ENCODE measurements around the gene BPIFA1.

Gene BPIFA1
- total RNA-seq, result 0 reads per million in 9 experiments

GRCh38 chr20:33235696-33236095 is at the start of gene BPIFA1:
Gene BPIFA1, plus strand, starts transcription at chr20:33235996. Its CDS starts 1,716 bp downstream, at chr20:33237712.
- Mint-ChIP-seq H3K9me3 (no peaks in the 10 kb centered on the region), H3K27me3 (peaks cover 44 to 82% of the 10 kb centered on the region in 2 donors), H3K36me3 (ENCODE audit: insufficient read depth) (peaks cover 3% of the 10 kb centered on the region), H3K4me1 (ENCODE audit: low read depth in 2 of 2) (no peaks in the 10 kb centered on the region), H3K4me3 (no peak within 1 kb of the TSS), H3K27ac (no peak within 1 kb of the TSS)
- ATAC-seq (replicated peaks) (no peak), DNase-seq (no peak)

GRCh38 chr20:33187491-33187890 is 48.3 kb upstream of the BPIFA1 start:
- H3K36me3 Mint-ChIP-seq (ENCODE audit: insufficient read depth), result no peaks in the 10 kb centered on the region
- ATAC-seq (replicated peaks) (no peak), DNase-seq (no peak)
- no peak overlapping the region for H3K27ac Mint-ChIP-seq
- H3K4me1 Mint-ChIP-seq (ENCODE audit: low read depth in 2 of 2), result no peaks in the 10 kb centered on the region
- no peak overlapping the region for H3K4me3 Mint-ChIP-seq
- peaks cover 27 to 35% of the 10 kb centered on the region in 2 donors for H3K27me3 Mint-ChIP-seq
- peaks cover 6 to 7% of the 10 kb centered on the region in 2 donors for H3K9me3 Mint-ChIP-seq

GRCh38 chr20:33188421-33188820 is 47.4 kb upstream of the BPIFA1 start:
- ATAC-seq (replicated peaks), result no peak

GRCh38 chr20:33191484-33191883 is 44.3 kb upstream of the BPIFA1 start:
- Mint-ChIP-seq H3K27ac (no peak overlapping the region), H3K36me3 (ENCODE audit: insufficient read depth) (no peaks in the 10 kb centered on the region), H3K27me3 (peaks cover 42 to 43% of the 10 kb centered on the region in 2 donors), H3K4me3 (no peak overlapping the region), H3K9me3 (no peaks in the 10 kb centered on the region), H3K4me1 (ENCODE audit: low read depth in 2 of 2) (no peaks in the 10 kb centered on the region)
- no peak for ATAC-seq (replicated peaks)
- no peak for DNase-seq

More at GRCh38 chr20:33188421-33188820, 47.4 kb upstream of the BPIFA1 start:
- Mint-ChIP-seq H3K27ac (no peak overlapping the region), H3K36me3 (ENCODE audit: insufficient read depth) (no peaks in the 10 kb centered on the region), H3K4me1 (ENCODE audit: low read depth in 2 of 2) (no peaks in the 10 kb centered on the region), H3K4me3 (no peak overlapping the region), H3K27me3 (peaks cover 25 to 30% of the 10 kb centered on the region in 2 donors), H3K9me3 (peaks cover under 1 to 3% of the 10 kb centered on the region in 2 donors)
- no peak for DNase-seq

GRCh38 chr20:33191955-33192354 is 43.8 kb upstream of the BPIFA1 start:
- H3K36me3 Mint-ChIP-seq (ENCODE audit: insufficient read depth), result no peaks in the 10 kb centered on the region
- H3K4me1 Mint-ChIP-seq (ENCODE audit: low read depth in 2 of 2), result no peaks in the 10 kb centered on the region
- DNase-seq, result no peak
- peaks cover 43 to 45% of the 10 kb centered on the region in 2 donors for H3K27me3 Mint-ChIP-seq
- no peak overlapping the region for H3K27ac Mint-ChIP-seq
- ATAC-seq (replicated peaks), result no peak
- no peaks in the 10 kb centered on the region for H3K9me3 Mint-ChIP-seq
- no peak overlapping the region for H3K4me3 Mint-ChIP-seq

- no peaks in the 10 kb centered on the region for H3K36me3 Mint-ChIP-seq (ENCODE audit: insufficient read depth)
Measured at GRCh38 chr20:33192912-33193501, 42.8 kb upstream of the BPIFA1 start.

GRCh38 chr20:33199026-33199425 is 36.8 kb upstream of the BPIFA1 start:
- Mint-ChIP-seq H3K27ac (no peak overlapping the region), H3K9me3 (no peaks in the 10 kb centered on the region), H3K36me3 (ENCODE audit: insufficient read depth) (no peaks in the 10 kb centered on the region), H3K4me3 (no peak overlapping the region), H3K4me1 (ENCODE audit: low read depth in 2 of 2) (peaks cover 0 to 3% of the 10 kb centered on the region in 2 donors), H3K27me3 (peaks cover 54 to 58% of the 10 kb centered on the region in 2 donors)
- ATAC-seq (replicated peaks) (no peak), DNase-seq (no peak)

More at GRCh38 chr20:33192912-33193501, 42.8 kb upstream of the BPIFA1 start:
- no peaks in the 10 kb centered on the region for H3K9me3 Mint-ChIP-seq
- no peak for DNase-seq
- H3K27me3 Mint-ChIP-seq, result peaks cover 43 to 46% of the 10 kb centered on the region in 2 donors
- no peak for ATAC-seq (replicated peaks)
- H3K27ac Mint-ChIP-seq, result no peak overlapping the region
- no peaks in the 10 kb centered on the region for H3K4me1 Mint-ChIP-seq (ENCODE audit: low read depth in 2 of 2)
- H3K4me3 Mint-ChIP-seq, result no peak overlapping the region

- Mint-ChIP-seq H3K27me3 (peaks cover 56 to 61% of the 10 kb centered on the region in 2 donors), H3K4me3 (no peak overlapping the region), H3K9me3 (no peaks in the 10 kb centered on the region), H3K27ac (no peak overlapping the region), H3K36me3 (ENCODE audit: insufficient read depth) (no peaks in the 10 kb centered on the region), H3K4me1 (ENCODE audit: low read depth in 2 of 2) (peaks cover 0 to 3% of the 10 kb centered on the region in 2 donors)
- no peak for DNase-seq
- no peak for ATAC-seq (replicated peaks)
Measured at GRCh38 chr20:33202451-33202850, 33.3 kb upstream of the BPIFA1 start.

GRCh38 chr20:33203444-33203843 is 32.4 kb upstream of the BPIFA1 start:
- Mint-ChIP-seq H3K4me3 (no peak overlapping the region), H3K4me1 (ENCODE audit: low read depth in 2 of 2) (peaks cover 0 to 3% of the 10 kb centered on the region in 2 donors), H3K9me3 (no peaks in the 10 kb centered on the region), H3K27me3 (peaks cover 60 to 66% of the 10 kb centered on the region in 2 donors), H3K36me3 (ENCODE audit: insufficient read depth) (no peaks in the 10 kb centered on the region), H3K27ac (no peak overlapping the region)
- no peak for DNase-seq
- ATAC-seq (replicated peaks), result no peak

GRCh38 chr20:33209789-33210188 is 26.0 kb upstream of the BPIFA1 start:
- ATAC-seq (replicated peaks), result no peak
- no peak overlapping the region for H3K4me3 Mint-ChIP-seq

GRCh38 chr20:33210371-33210770 is 25.4 kb upstream of the BPIFA1 start:
- H3K36me3 Mint-ChIP-seq (ENCODE audit: insufficient read depth), result peaks cover 6% of the 10 kb centered on the region
- no peak overlapping the region for H3K4me3 Mint-ChIP-seq
- peaks cover 62 to 82% of the 10 kb centered on the region in 2 donors for H3K27me3 Mint-ChIP-seq
- DNase-seq (no peak), ATAC-seq (replicated peaks) (no peak)
- H3K4me1 Mint-ChIP-seq (ENCODE audit: low read depth in 2 of 2), result peaks cover 0 to 3% of the 10 kb centered on the region in 2 donors
- no peak overlapping the region for H3K27ac Mint-ChIP-seq
- H3K9me3 Mint-ChIP-seq, result no peaks in the 10 kb centered on the region

More at GRCh38 chr20:33209789-33210188, 26.0 kb upstream of the BPIFA1 start:
- peaks cover 6% of the 10 kb centered on the region for H3K36me3 Mint-ChIP-seq (ENCODE audit: insufficient read depth)
- H3K9me3 Mint-ChIP-seq, result no peaks in the 10 kb centered on the region
- peaks cover 60 to 82% of the 10 kb centered on the region in 2 donors for H3K27me3 Mint-ChIP-seq
- no peak overlapping the region for H3K27ac Mint-ChIP-seq
- peak; percentile 4 to 21 (median 4) for DNase-seq
- peaks cover 0 to 3% of the 10 kb centered on the region in 2 donors for H3K4me1 Mint-ChIP-seq (ENCODE audit: low read depth in 2 of 2)

GRCh38 chr20:33211817-33212424 is 23.9 kb upstream of the BPIFA1 start:
- H3K4me1 Mint-ChIP-seq (ENCODE audit: low read depth in 2 of 2), result peaks cover 0 to 3% of the 10 kb centered on the region in 2 donors
- ATAC-seq (replicated peaks) (no peak), DNase-seq (no peak)
- H3K4me3 Mint-ChIP-seq, result no peak overlapping the region
- H3K36me3 Mint-ChIP-seq (ENCODE audit: insufficient read depth), result peaks cover 6% of the 10 kb centered on the region
- peaks cover 70 to 96% of the 10 kb centered on the region in 2 donors for H3K27me3 Mint-ChIP-seq
- no peak overlapping the region for H3K27ac Mint-ChIP-seq
- H3K9me3 Mint-ChIP-seq, result no peaks in the 10 kb centered on the region

GRCh38 chr20:33217052-33217451 is 18.7 kb upstream of the BPIFA1 start, which contains the start of gene BPIFA3:
Gene BPIFA3, plus strand, starts transcription at chr20:33217352. Its CDS starts 185 bp downstream, at chr20:33217537.
- Mint-ChIP-seq H3K27me3 (peaks cover 65 to 73% of the 10 kb centered on the region in 2 donors), H3K4me3 (no peak within 1 kb of the TSS), H3K9me3 (no peaks in the 10 kb centered on the region), H3K4me1 (ENCODE audit: low read depth in 2 of 2) (no peaks in the 10 kb centered on the region), H3K27ac (no peak within 1 kb of the TSS), H3K36me3 (ENCODE audit: insufficient read depth) (no peaks in the 10 kb centered on the region)
- ATAC-seq (replicated peaks), result no peak
- no peak for DNase-seq

GRCh38 chr20:33224399-33224798 is 11.4 kb upstream of the BPIFA1 start:
- ATAC-seq (replicated peaks) (no peak), DNase-seq (no peak)
- Mint-ChIP-seq H3K4me3 (no peak overlapping the region), H3K9me3 (no peaks in the 10 kb centered on the region), H3K36me3 (ENCODE audit: insufficient read depth) (peaks cover 2% of the 10 kb centered on the region), H3K27ac (no peak overlapping the region), H3K27me3 (peaks cover 53 to 60% of the 10 kb centered on the region in 2 donors), H3K4me1 (ENCODE audit: low read depth in 2 of 2) (no peaks in the 10 kb centered on the region)
